Uterus (tissue), 4 donors: ENCODE results near the gene RPRD1B. TPM values are rescaled to one million over a fixed set of nuclear protein-coding genes. Genes with fewer than 3 reads are reported as not detected.
A peak's percentile ranks its signal among the peaks of the same experiment; 100 is the strongest.

ENCODE experiments used
- DNase-seq, 2 donors: peaks; one replicate each; pipeline ENCODE4 v3.0.0-alpha.2; 2019 to 2020
- H3K27ac ChIP-seq, 2 donors: fragments of 200-600 bp; sonication (generic); 1 replicate in 1 of 2; 2 replicates in 1 of 2; pipeline ENCODE4 v1.5.1; 2016 to 2018
- H3K27me3 ChIP-seq, 2 donors: fragments of 200-600 bp; sonication (generic); one replicate each; pipeline ENCODE4 v1.5.1; 2018 to 2019; ENCODE audit warnings: control low read depth in 1 of 2
- H3K36me3 ChIP-seq, 2 donors: fragments of 200-600 bp; sonication (generic); one replicate each; pipeline ENCODE4 v1.5.1; 2019; ENCODE audit warnings: control low read depth in 1 of 2
- H3K4me1 ChIP-seq, 2 donors: fragments of 200-600 bp; sonication (generic); one replicate each; pipeline ENCODE4 v1.5.1; 2018 to 2019; ENCODE audit warnings: control low read depth in 1 of 2
- H3K4me3 ChIP-seq, 2 donors: fragments of 200-600 bp; sonication (generic); 1 replicate in 1 of 2; 2 replicates in 1 of 2; pipeline ENCODE4 v1.5.1; 2018 to 2019; ENCODE audit warnings: mild to moderate bottlenecking in 1 of 2
- H3K9me3 ChIP-seq, 2 donors: fragments of 200-600 bp; sonication (generic); one replicate each; pipeline ENCODE4 v1.5.1; 2019; ENCODE audit warnings: control low read depth in 1 of 2
- CTCF ChIP-seq, 4 experiments: fragments of 200-600 bp in 2 of 4; fragments of 450-650 bp in 2 of 4; sonication (generic) in 2 of 4; IDR thresholded peaks; one replicate each; pipeline ENCODE4 v1.5.1; 2016 to 2019; ENCODE audit warnings: antibody characterized with exemption in 4 of 4, mild to moderate bottlenecking in 2 of 4, moderate library complexity in 1 of 4
- POLR2A ChIP-seq, 2 donors: fragments of 450-650 bp; IDR thresholded peaks; one replicate each; pipeline ENCODE4 v1.6.1; 2016; ENCODE audit warnings: antibody characterized with exemption in 2 of 2, mild to moderate bottlenecking in 1 of 2, moderate library complexity in 1 of 2
- intact Hi-C: fragments of 100-400 bp; cut with DNase I; formaldehyde crosslinking; loops from one replicate; pipeline ENCODE4 v1.15.1; 2023; ENCODE audit warnings: low total_unique reads
- total RNA-seq, 4 donors: library from RNA; depleted of rRNA in 3 of 4; stranded (reverse); fragments of >200 nt in 3 of 4; gene quantifications; one replicate each; pipeline versions ENCODE4 v1.1.0 to v1.2.4, GENCODE V29; 2014 to 2023
- donor health status: DM: yes; HTN: yes; CAD: no.

RPRD1B gene
- total RNA-seq, 4 donors from 2014 or later: 7.9 to 71.3 (median 26.1) TPM

DNA sequence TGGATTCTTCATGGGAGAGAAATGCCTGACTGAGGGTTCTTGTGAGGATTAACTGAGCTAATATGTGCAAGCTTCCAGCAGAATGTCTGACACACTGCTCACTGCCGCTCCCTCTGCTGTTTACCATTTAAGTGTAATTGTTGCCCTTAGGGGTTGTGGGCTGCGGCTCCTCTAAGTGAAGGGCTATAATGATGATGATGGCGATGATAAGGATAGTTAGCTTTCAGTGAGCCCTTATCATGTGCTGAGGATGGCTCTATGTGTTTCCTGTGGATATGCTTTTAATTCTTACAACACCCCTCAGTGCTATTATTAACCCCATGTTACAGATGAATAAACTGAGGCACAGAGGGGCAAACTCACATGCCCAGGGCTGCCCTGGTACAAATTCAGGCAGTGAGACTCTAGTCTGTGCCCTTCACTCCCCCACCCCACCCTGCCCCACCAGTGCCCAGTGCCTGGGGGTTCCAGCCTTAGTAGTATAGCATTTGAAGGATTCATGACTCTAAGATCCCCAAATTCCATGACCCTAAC lies 98.1 kb downstream of the RPRD1B start:
- no peak for TF ChIP-seq POLR2A (IDR thresholded peaks at IDR 0.05)
- no peak for TF ChIP-seq CTCF (IDR thresholded peaks at IDR 0.05)
- peak in 1 of 2 donors; percentile 3 for DNase-seq
- H3K4me3 ChIP-seq: no peak overlapping the region
- intact Hi-C loops: no loop called here
- no peaks in the 10 kb centered on the region for H3K27me3 ChIP-seq
- H3K9me3 ChIP-seq: no peaks in the 10 kb centered on the region
- peaks cover 0 to 9% of the 10 kb centered on the region in 2 donors for H3K4me1 ChIP-seq
- peak overlapping the region in 1 of 2 donors; percentile 41 for H3K27ac ChIP-seq
- no peaks in the 10 kb centered on the region for H3K36me3 ChIP-seq

DNA sequence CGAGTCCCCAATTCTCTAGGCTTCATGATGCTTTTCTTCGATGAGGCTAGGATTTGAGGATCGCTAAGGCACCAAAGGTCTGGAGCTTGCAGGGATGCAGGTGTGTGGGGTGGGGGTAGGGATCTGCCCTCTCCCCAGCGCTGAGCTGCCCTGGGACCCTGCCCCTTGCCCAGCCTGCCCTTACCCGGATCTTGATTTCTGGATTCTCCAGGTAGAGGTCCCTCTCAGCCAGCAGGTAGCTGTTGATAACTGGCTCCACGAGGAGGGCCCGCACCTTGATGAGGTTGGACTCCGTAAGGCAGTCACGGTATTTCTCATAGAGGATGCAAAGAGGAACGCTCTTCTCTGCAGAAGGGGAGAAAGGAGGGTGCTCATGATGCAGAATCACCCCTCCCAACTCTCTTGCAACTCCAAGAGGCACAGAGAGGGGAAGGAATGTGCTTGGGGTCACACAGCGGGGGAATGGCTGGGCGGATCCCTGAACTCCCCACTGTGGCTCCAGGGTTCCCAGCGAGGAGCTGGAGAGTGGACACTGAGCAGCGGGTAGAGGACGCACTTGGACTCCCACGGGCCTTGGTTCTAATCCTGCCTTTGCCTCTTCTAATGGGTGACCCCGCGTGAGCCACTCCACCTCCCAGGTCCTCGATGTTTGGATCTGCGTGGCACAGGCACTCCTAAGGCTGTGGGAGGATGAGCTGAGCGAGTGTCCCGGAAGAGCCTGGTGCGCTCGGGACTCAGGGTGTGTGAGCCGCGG lies 98.8 kb downstream of the RPRD1B start:
- H3K4me1 ChIP-seq: peaks cover 0 to 6% of the 10 kb centered on the region in 2 donors
- H3K9me3 ChIP-seq: no peaks in the 10 kb centered on the region
- no peaks in the 10 kb centered on the region for H3K36me3 ChIP-seq
- intact Hi-C loops: no loop called here
- TF ChIP-seq CTCF (IDR thresholded peaks at IDR 0.05) (no peak), POLR2A (IDR thresholded peaks at IDR 0.05) (no peak)
- peak overlapping the region in 1 of 2 donors; percentile 41 for H3K27ac ChIP-seq
- no peak overlapping the region for H3K4me3 ChIP-seq
- DNase-seq: peak in 1 of 2 donors; percentile 16
- no peaks in the 10 kb centered on the region for H3K27me3 ChIP-seq

GRCh38 chr20:38132910-38133501 lies 99.5 kb downstream of the RPRD1B start:
- H3K27me3 ChIP-seq: no peaks in the 10 kb centered on the region
- H3K4me1 ChIP-seq: peaks cover 0 to 6% of the 10 kb centered on the region in 2 donors
- H3K27ac ChIP-seq: peak overlapping the region in 1 of 2 donors; percentile 10
- intact Hi-C loops: no loop called here
- H3K36me3 ChIP-seq: no peaks in the 10 kb centered on the region
- no peak for DNase-seq
- no peak overlapping the region for H3K4me3 ChIP-seq
- H3K9me3 ChIP-seq: no peaks in the 10 kb centered on the region
- TF ChIP-seq CTCF (IDR thresholded peaks at IDR 0.05): no peak
- no peak for TF ChIP-seq POLR2A (IDR thresholded peaks at IDR 0.05)

DNA sequence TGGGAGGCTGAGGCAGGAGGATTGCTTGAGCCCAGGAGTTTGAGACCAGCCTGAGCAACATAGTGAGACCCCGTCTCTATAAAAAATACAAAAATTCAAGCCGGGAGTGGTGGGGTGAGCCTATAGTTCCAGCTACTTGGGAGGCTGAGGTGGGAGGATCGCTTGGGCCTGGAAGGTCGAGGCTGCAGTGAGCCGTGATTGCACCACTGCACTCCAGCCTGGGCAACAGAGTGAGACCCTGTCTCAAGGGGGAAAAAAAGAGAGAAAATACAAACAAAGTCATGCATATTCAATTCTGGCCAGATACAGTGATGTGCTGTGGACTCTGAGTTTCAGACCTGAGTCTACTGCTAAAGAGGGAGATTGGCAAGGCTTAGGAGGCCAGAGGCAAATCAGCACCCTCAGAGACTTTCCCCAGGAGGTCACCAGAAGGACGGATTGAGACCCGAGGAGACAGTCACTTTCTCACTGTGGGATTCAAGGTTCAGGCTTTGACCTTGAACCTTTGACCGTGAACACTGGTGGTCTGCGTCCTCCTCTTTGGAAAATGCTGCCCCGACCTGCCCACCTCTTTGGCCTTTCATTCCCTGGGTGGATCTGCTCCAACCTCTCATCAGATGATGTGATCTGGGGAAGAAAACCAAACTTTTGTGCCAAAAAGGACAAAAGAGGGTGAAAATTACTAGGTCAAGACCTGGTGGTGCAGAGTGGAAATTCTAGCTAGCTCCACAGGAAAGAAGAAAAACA lies 100.3 kb downstream of the RPRD1B start:
- Histone ChIP-seq H3K27ac (peak overlapping the region; percentile 57 to 60), H3K36me3 (no peaks in the 10 kb centered on the region)
- DNase-seq: no peak

More for the DNA sequence above, 100.3 kb downstream of the RPRD1B start:
- Histone ChIP-seq H3K9me3 (no peaks in the 10 kb centered on the region), H3K4me3 (no peak overlapping the region), H3K27me3 (no peaks in the 10 kb centered on the region), H3K4me1 (peaks cover 0 to 6% of the 10 kb centered on the region in 2 donors)
- intact Hi-C loops: no loop called here
- TF ChIP-seq CTCF (IDR thresholded peaks at IDR 0.05): no peak
- no peak for TF ChIP-seq POLR2A (IDR thresholded peaks at IDR 0.05)
